Activated effector memory CD4-positive, alpha-beta T cell treated with Interleukin-2 at 50 U/mL for 16 hours (primary cell): Measurements from ENCODE around the gene CCKAR.

Source experiments
- DNase-seq: peaks from one replicate; pipeline ENCODE4 v3.0.0-alpha.2; 2020

The CCKAR gene

DNA sequence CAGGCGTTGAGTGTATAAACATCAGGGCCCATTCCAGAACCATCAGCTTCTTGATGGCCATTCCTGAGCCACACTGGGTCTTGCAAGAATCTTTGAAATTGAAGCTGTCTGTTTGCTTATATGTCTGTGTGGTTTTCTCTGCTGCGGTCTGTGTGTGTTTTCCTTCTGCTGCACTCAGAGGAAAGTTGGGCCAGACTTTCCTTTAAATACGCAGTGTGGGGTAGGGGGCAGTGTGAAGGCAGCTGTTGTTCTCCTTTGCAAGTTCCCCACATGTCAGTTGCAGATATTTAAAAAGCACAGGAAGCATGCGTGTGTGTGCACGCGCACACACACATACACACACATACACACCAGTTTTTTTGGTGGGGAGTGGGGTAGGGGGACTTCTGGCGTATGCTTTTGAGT is 32.1 kb downstream of the CCKAR start:
- DNase-seq: no peak

DNA sequence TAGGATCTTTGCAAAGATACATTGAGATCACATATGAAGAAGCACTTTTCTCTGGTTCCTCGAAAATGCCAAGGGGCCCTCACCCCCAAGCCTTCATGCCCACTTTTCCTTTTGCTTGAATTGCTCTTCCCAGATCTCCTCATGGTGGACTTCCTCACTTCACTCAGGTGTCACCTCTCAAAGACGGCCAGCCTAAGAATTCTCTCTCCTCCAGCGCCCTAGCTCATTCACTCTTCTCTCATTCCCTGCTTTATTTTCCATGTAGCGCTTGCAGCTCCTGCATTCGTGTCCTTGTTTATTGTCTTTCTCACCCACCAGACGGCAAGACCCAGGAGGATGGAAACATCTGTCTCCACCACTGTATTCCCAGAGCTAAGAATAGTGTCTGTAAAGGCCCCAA is 32.9 kb downstream of the CCKAR start:
- no peak for DNase-seq

DNA sequence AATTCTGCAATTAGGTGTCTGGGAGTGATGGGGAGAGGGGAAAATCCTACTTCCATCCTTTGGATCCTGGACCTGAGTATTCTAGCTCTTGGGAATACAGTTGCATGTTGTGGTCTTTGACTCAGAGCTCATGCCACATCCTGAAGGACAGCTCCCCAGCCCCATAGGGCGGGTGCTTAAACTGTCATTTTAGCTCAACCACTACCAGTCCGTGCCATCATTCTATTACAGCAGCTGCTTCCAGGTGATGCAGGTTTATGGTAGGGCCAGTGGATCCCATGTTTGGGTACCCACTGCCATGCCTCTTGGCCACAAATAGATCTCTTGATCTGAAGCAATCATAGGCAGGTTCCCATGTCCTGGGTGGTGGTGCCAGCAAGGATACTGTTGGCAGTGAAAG is 34.7 kb downstream of the CCKAR start:
- DNase-seq: no peak

DNA sequence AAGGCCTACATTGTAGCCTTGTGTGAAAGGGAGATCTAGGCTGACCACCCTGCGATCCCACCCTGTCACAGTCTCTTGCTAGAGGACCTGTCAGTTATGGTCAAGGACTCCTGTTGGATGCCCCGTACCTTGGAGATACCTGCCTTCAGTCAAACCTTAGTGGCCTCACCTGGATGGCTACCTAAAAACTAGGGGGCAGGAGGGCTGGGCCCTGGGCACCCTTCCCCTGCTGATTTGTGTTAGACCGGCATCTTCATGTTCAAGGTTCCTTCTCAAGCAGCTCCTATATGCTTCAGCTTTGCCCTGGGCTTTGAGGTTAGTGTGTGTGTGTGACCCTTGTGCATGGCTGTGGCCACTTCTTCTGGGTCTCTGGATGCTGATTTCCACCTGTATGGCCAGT is 35.3 kb downstream of the CCKAR start:
- no peak for DNase-seq

DNA sequence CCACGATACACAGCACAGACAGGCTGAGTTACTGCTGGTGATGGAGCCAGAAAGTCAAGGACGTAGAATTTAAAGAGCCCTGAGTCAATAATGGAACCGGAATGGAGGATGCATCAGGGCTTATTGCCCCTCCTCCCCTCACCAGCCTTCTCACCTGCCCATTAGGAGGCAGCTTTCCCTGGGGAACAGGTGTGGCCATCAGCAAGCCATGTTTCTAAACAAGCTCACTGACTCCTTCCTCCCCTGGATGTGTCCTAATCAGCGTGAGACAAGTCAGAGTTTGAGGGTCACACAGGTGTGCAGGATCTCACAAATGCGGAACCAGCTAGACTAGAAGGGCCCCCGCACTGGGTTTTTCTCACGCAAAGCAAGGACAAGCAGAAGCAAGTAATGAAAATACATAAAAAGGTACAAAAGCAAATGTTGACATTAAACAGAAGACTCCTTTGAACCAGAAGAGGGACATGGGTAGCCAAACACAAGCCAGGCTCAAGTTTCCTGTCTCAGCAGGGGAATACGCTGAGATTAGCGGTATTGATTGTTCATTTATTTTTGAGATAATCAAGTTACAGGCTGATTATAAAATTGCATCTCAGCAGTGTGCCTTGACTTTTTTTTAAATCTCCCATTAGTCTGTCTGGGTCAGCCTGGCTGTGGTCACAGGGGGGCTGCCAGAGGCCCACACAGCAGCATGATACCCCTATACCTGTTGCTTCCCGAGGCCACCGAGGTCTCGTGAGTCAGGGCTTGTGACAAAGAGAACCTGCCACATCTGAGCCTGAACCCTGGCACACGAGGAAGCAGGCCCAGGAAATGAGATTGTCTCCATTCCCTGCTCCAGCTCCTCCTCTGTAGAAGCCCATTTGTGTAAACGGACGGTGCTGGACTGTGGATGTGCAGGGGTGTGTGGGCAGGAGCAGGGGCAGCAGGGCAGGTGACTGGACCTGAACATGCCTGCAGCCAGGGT is 37.4 kb downstream of the CCKAR start:
- no peak for DNase-seq

DNA sequence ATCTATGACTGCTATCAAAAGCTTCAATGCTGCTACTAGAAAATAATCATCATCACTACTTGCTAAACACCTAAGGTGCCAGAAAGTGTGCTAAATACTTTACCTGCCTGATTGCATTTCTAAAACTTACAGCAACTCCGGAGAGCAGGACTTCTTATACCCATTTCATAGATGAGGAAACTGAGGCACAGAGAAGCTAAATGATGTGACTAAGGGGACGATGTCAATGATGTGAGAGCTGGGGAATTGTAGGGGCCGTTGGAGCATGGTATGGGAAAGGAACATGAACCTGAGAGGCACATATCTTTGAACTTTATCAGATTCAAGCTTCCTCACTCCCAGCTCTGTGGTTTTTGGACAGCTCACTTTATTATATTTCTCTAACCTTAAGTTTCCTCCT is 38.7 kb downstream of the CCKAR start:
- no peak for DNase-seq

DNA sequence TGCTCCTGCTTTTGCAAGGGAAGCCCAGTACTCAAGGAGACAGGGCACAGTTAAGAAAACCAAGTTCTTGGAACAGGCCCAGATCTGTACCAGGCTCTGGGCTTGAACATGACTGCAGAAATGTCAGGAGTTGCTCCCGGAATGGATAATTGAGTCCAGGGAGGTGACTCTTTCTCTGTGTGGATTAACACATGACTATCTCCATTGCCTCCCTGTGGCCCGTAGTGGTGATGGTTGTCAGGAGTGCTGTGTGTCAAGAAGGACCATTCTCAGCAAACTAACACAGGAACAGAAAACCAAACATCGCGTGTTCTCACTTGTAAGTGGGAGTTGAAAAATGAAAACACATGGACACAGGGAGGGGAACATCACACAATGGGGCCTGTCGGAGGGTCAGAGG is 39.9 kb downstream of the CCKAR start:
- DNase-seq: no peak

DNA sequence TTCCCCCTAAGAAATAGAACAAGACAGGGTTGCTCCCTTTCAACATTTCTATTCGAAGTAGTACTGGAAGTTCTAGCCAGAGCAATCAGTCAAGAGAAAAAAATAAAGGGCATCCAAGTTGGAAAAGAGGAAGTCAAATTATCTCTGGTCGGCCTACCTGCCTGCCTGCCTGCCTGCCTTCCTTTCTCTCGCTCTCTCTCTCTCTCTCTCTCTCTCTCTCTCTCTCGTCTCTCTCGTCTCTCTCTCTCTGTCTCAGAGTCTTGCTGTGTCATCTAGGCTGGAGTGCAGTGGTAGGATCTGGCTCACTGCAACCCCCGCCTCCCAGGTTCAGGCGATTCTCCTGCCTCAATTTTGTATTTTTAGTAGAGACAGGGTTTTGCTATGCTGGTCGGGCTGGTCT is 42.9 kb downstream of the CCKAR start:
- DNase-seq: no peak

DNA sequence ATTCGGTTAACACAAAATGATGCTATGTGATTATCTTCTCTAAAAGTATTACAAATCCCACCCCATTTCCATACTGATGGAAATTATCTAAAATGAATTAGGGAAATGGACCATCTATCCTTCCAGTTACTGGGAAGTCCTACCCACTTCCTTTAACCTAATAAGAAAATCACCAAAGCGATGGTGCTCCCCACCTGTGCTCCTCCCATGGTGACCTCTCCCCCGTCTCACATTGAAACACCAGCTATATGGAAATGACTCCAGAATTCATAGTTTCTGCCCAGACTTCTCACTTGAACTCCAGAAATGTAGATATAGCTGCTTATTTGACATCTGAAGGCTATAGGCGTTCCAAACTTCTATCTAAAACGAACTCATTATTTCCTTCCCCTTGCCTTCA is 48.5 kb downstream of the CCKAR start:
- no peak for DNase-seq

DNA sequence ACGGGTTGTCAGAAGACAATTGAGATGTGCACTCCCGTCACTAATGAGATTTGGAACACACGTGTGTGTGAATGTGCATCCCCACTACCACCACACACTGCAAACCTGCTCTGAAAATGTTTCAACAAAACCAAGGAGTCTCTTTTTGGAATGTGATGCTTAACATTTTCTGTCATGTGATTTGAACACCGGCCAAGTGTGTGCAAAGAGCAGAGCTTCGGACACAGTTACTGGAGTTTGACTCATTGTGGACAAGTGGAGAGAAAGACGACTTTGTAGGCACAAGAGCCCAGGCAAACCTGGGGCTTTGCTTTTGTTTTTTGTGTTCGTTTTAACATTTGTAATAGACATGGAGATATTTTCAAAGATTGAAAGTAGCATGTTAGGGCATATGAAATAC is 49.2 kb downstream of the CCKAR start:
- DNase-seq: no peak

DNA sequence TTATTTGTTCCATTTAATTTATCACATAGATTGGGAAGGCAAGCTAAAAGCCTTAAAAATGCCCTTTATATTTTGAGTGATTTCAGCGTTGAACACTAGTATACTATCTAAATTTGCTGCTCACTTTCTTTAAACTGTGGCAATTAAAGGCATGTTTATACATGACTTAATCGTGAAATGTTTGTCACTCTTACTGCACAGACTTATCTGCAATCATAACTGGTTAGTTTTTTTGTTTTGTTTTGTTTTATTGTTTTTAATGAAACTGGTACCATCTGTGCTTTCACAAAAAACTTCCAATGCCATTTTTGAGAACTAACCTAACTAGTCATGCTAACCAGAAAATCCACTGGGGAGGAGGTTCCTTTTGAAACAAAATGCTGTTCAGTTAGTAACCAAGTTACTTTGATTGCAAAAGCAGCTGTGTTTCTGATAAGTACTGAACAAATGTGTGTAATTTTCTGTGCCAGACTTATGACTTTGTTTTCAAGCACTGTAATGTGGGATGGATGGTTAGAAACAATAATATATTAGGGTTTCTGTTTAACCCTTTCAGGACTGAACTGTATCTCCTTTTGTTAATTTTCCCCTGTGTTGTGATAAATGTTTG is 56.1 kb downstream of the CCKAR start:
- no peak for DNase-seq

DNA sequence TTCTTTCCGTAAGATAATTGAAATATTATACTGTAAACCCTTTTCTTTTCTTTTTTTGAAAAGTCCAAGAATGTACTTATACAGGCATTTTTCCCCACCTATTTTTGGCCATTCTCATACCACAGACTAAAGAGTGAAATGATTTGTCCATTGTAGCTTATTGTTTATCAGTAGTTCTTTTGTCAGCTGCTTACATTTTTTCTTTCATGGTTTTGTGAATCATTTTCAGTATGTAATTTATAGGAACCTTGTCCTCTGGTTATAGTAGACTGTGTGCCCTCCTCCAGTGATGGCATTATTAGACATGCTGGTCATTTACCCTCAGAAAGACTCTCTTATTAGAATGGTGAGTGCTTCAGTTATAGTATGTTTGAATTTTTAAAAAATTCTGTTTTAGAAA is 56.7 kb downstream of the CCKAR start:
- DNase-seq: no peak

DNA sequence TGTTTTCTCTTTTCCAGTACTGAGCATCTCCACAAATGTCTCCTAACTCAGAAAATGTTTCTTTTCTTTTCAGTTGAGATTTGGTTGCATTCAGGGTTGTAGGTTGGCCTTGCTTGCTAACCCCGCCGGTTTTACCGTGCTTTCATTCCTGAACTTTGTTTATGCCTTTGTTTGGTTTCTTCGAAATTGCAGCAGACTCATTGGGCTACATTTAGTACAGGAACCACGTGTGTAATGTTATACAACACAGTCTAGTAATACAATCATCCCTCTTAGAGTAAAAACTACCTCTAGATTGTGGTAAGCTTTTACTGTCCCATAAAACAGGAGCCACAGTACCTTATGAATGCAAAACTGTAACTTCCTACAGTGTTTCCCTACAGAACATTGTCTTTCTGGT is 57.9 kb downstream of the CCKAR start:
- DNase-seq: no peak

DNA sequence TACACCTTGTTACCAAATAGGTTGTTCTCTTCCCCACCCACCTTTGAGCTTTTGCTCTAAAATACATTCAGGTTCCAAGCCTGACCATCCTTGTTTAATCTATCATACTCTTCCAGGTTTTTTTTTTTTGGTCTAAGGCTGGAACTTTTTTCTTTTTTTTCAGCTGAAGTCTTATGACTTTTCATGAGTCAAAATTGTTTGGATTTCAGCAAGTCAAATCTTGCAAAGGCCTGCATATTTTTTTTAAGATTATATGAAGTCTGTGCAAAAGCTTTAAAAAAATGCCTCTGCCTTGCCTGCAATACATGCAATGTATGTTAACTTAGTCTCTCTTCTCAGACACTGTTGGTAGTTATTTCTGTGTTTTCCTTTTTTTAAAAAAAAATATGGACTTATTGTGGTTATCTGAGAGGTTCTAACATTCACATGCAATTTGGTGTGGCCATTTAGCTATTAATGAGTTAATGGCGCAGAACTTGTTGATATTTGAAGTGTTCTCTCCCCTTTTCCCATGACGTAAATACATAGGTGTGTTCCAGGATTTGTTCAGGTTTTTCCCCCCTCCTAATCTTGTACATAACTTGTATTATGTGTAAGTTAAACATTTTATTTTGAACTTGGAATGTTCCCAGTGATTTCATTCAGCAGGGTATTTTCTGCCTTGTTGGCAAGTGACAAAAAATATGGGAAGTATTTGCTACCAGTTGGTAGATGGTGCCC is 58.7 kb downstream of the CCKAR start:
- DNase-seq: no peak
